HEK293 (cell line): ENCODE results near the gene KRTAP9-7.
"Not testable (repeated sequence)": the region's sequence is repeated elsewhere in the genome, so short reads cannot be mapped to it uniquely, and the experiment has no call there.

Experiments
- CTCF ChIA-PET: fragments of 350-600 bp; formaldehyde crosslinking; extraction: SDS; loops from one replicate; lab custom pipeline; 2021; ENCODE audit warnings: antibody characterized with exemption; lab: Yijun Ruan, JAX
- POLR2A ChIA-PET: fragments of 300-600 bp; formaldehyde crosslinking; extraction: SDS; loops from one replicate; lab custom pipeline; 2020; ENCODE audit warnings: antibody characterized with exemption, inconsistent platforms; lab: Yijun Ruan, JAX
- H3K27ac ChIP-seq: fragments of 200-500 bp; sonication (Bioruptor generic); 2 replicates; pipeline ENCODE4 v1.5.1; 2014; ENCODE audit warnings: low read depth, low read length, control low read depth, inconsistent platforms; ENCODE audit errors: extremely low read depth
- H3K36me3 ChIP-seq, 2 experiments: fragments of 200-500 bp in 1 of 2; sonication (Bioruptor generic) in 1 of 2; 1 replicate in 1 of 2; 2 replicates in 1 of 2; pipeline ENCODE4 v1.5.1; 2014 to 2017; ENCODE audit warnings: inconsistent platforms in 2 of 2, low read length in 2 of 2; ENCODE audit not compliant: control insufficient read depth in 2 of 2, insufficient read depth in 1 of 2
- H3K4me1 ChIP-seq: fragments of 200-500 bp; sonication (Bioruptor generic); 2 replicates; pipeline ENCODE4 v1.5.1; 2014; ENCODE audit warnings: mild to moderate bottlenecking, low read length, inconsistent platforms; ENCODE audit not compliant: control insufficient read depth, insufficient read depth
- H3K4me3 ChIP-seq: 2 replicates; pipeline ENCODE4 v1.5.1; 2011; ENCODE audit warnings: low read depth, mild to moderate bottlenecking, control low read depth, low read length, moderate library complexity
- H3K9me3 ChIP-seq: fragments of 200-500 bp; sonication (Bioruptor generic); 2 replicates; pipeline ENCODE4 v1.5.1; 2014; ENCODE audit warnings: low read depth, low read length, inconsistent platforms; ENCODE audit not compliant: control insufficient read depth, insufficient read depth
- GLI4 ChIP-seq: fragments of 450-650 bp; formaldehyde crosslinking; IDR thresholded peaks from 2 replicates; pipeline ENCODE4 v1.5.1; 2016; ENCODE audit warnings: missing biosample characterization, missing genetic modification characterization
- KLF8 ChIP-seq: fragments of 450-650 bp; formaldehyde crosslinking; IDR thresholded peaks from 2 replicates; pipeline ENCODE4 v1.5.1; 2016; ENCODE audit warnings: missing biosample characterization, missing genetic modification characterization
- PRDM1 ChIP-seq: fragments of 450-650 bp; formaldehyde crosslinking; IDR thresholded peaks from 2 replicates; pipeline ENCODE4; 2016; ENCODE audit warnings: missing biosample characterization, missing genetic modification characterization
- REST ChIP-seq: fragments of 450-650 bp; formaldehyde crosslinking; IDR thresholded peaks from 2 replicates; pipeline ENCODE4 v1.5.1; 2016; ENCODE audit warnings: missing biosample characterization, missing genetic modification characterization
- SCRT1 ChIP-seq: fragments of 450-650 bp; formaldehyde crosslinking; IDR thresholded peaks from 2 replicates; pipeline ENCODE4 v1.5.1; 2016; ENCODE audit warnings: missing biosample characterization, missing genetic modification characterization, borderline replicate concordance
- SCRT2 ChIP-seq: fragments of 450-650 bp; formaldehyde crosslinking; IDR thresholded peaks from 2 replicates; pipeline ENCODE4 v1.5.1; 2016; ENCODE audit warnings: missing biosample characterization, missing genetic modification characterization
- ZIC2 ChIP-seq: fragments of 450-650 bp; formaldehyde crosslinking; IDR thresholded peaks from 2 replicates; pipeline ENCODE4 v1.5.1; 2016; ENCODE audit warnings: missing biosample characterization, missing genetic modification characterization
- ZNF138 ChIP-seq: fragments of 450-650 bp; formaldehyde crosslinking; IDR thresholded peaks from 2 replicates; pipeline ENCODE4 v1.5.1; 2016; ENCODE audit warnings: missing biosample characterization, missing genetic modification characterization, borderline replicate concordance
- ZNF16 ChIP-seq: fragments of 450-650 bp; formaldehyde crosslinking; IDR thresholded peaks from 2 replicates; pipeline ENCODE4 v1.5.1; 2016; ENCODE audit warnings: low read depth, missing biosample characterization, missing genetic modification characterization
- ZNF184 ChIP-seq: fragments of 450-650 bp; IDR thresholded peaks from 2 replicates; pipeline ENCODE4 v1.5.1; 2018; ENCODE audit warnings: missing biosample characterization, mild to moderate bottlenecking, missing genetic modification characterization
- ZNF274 ChIP-seq, 2 experiments: fragments of 200-500 bp in 1 of 2; fragments of 450-650 bp in 1 of 2; sonication (Bioruptor generic) in 1 of 2; formaldehyde crosslinking in 1 of 2; IDR thresholded peaks; 2 replicates each; pipeline versions ENCODE4 v1.5.1 to v1.6.1; 2014 to 2016; ENCODE audit warnings: borderline replicate concordance in 1 of 2, inconsistent platforms in 1 of 2, low read length in 1 of 2, missing biosample characterization in 1 of 2, missing genetic modification characterization in 1 of 2
- ZNF324 ChIP-seq: fragments of 450-650 bp; formaldehyde crosslinking; IDR thresholded peaks from 2 replicates; pipeline ENCODE4 v1.5.1; 2016; ENCODE audit warnings: missing biosample characterization, missing genetic modification characterization
- ZNF350 ChIP-seq: fragments of 450-650 bp; formaldehyde crosslinking; IDR thresholded peaks from 2 replicates; pipeline ENCODE4 v1.5.0; 2017; ENCODE audit warnings: missing biosample characterization, mild to moderate bottlenecking, missing genetic modification characterization
- ZNF366 ChIP-seq: fragments of 450-650 bp; formaldehyde crosslinking; conservative IDR thresholded peaks from 2 replicates; pipeline ENCODE4 v1.5.1; 2016; ENCODE audit warnings: missing biosample characterization, missing genetic modification characterization
- ZNF600 ChIP-seq: fragments of 450-650 bp; formaldehyde crosslinking; IDR thresholded peaks from 2 replicates; pipeline ENCODE4 v1.5.1; 2016; ENCODE audit warnings: missing biosample characterization, missing genetic modification characterization
- ZNF701 ChIP-seq: fragments of 450-650 bp; formaldehyde crosslinking; IDR thresholded peaks from 2 replicates; pipeline ENCODE4 v1.5.1; 2016; ENCODE audit warnings: missing biosample characterization, missing genetic modification characterization
- ZNF707 ChIP-seq: fragments of 450-650 bp; formaldehyde crosslinking; IDR thresholded peaks from 2 replicates; pipeline ENCODE4 v1.5.1; 2016; ENCODE audit warnings: missing biosample characterization, missing genetic modification characterization
- ZSCAN16 ChIP-seq: fragments of 450-650 bp; formaldehyde crosslinking; IDR thresholded peaks from 2 replicates; pipeline ENCODE4 v1.5.1; 2016; ENCODE audit warnings: missing biosample characterization, missing genetic modification characterization
- ZSCAN23 ChIP-seq: fragments of 450-650 bp; formaldehyde crosslinking; IDR thresholded peaks from 2 replicates; pipeline ENCODE4 v1.5.1; 2016; ENCODE audit warnings: missing biosample characterization, missing genetic modification characterization

The KRTAP9-7 gene

DNA sequence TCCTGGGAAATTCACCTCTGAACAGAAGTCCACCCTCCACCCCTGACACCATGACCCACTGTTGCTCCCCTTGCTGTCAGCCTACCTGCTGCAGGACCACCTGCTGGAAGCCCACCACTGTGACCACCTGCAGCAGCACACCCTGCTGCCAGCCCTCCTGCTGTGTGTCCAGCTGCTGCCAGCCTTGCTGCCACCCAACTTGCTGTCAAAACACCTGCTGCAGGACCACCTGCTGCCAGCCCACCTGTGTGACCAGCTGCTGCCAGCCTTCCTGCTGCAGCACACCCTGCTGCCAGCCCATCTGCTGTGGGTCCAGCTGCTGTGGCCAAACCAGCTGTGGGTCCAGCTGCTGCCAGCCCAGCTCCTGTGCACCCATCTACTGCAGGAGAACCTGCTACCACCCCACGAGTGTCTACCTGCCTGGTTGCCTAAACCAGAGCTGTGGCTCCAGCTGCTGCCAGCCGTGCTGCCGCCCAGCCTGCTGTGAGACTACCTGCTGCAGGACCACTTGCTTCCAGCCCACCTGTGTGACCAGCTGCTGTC is at the start of gene KRTAP9-7:
Gene KRTAP9-7, plus strand, starts transcription at position 51 of the 543 bp plus-strand sequence. Its CDS starts 0 bp downstream, at position 51.
- H3K4me1 ChIP-seq, CTCF ChIA-PET, H3K27ac ChIP-seq, H3K9me3 ChIP-seq, H3K4me3 ChIP-seq, H3K36me3 ChIP-seq, POLR2A ChIA-PET: not testable (repeated sequence)
- TF ChIP-seq ZIC2 (tag by site-specific recombination) (peak; percentile 31), SCRT2 (tag by site-specific recombination) (0 out of 2 replicates have a peak, but pooled peaks have one; percentile 20), SCRT1 (tag by site-specific recombination) (peak; percentile 57)

DNA sequence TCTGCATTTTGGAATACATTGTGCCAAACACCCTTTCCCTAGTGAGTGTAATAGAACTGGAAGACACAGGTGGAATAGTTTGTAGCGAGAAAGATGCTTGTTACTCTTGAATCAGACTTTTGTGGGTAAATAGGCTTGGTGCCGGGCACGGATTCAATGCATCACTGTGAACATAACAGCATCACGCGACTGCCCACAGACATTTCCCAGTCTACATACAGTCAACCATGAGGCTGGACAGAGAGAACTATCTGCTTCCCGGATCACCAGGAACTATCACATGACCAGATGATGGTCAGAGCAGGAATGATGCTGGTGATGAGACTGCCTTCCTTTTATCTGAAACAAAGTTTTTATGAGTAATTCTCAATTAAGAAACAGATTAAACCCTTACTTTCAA is 49.4 kb upstream of the KRTAP9-7 start:
- CTCF ChIA-PET = interaction anchor here (0.7 kb wide), 1 partner anchor 444 kb away, joined by 3 read pairs; no protein-coding TSS in a partner anchor

GRCh38 chr17:41226598-41227095 is 48.9 kb upstream of the KRTAP9-7 start, which contains the start of gene KRTAP9-2:
TSS of gene KRTAP9-2 (plus strand) at chr17:41226648. CDS start at chr17:41226655, 7 bp downstream.
- H3K27ac ChIP-seq, CTCF ChIA-PET, H3K36me3 ChIP-seq, H3K9me3 ChIP-seq, H3K4me1 ChIP-seq, H3K4me3 ChIP-seq, POLR2A ChIA-PET: not testable (repeated sequence)
- TF ChIP-seq SCRT1 (tag by site-specific recombination) (0 out of 2 replicates have a peak, but pooled peaks have one; percentile 47), ZIC2 (tag by site-specific recombination) (peak; percentile 43)

More for the DNA sequence above, 49.4 kb upstream of the KRTAP9-7 start:
- POLR2A ChIA-PET = no interaction called here
- H3K9me3 ChIP-seq = no peaks in the 10 kb centered on the region
- no peaks in the 10 kb centered on the region for H3K4me1 ChIP-seq
- no peak for TF ChIP-seq GLI4 (tag by site-specific recombination)
- H3K4me3 ChIP-seq = no peak overlapping the region
- H3K36me3 ChIP-seq = no peaks in the 10 kb centered on the region
- H3K27ac ChIP-seq = no peak overlapping the region

DNA sequence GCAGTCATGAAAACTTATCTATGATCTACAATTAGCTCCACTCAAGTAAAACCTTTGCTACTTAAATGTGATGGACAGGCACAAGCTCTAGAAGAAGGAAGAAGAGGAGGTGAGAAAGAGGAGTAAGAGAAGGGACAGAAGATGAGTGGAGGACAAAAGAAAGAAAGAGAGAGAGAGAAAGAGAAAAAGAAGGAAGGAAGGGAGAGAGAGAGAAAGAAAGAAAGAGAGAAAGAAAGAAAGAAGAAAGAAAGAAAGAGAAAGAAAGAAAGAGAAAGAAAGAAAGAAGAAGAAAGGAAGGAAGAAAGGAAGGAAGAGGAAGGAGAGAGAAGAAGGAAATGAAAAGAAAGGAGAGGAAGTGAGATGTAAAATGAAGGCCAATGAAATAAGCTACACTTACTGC is 45.4 kb upstream of the KRTAP9-7 start:
- no peaks in the 10 kb centered on the region for H3K9me3 ChIP-seq
- no peak overlapping the region for H3K4me3 ChIP-seq
- TF ChIP-seq ZNF707 (tag by site-specific recombination) (no peak), ZSCAN23 (tag by site-specific recombination) (no peak), ZNF366 (tag by site-specific recombination) (peak; percentile 60), REST (tag by site-specific recombination) (no peak), ZNF324 (tag by site-specific recombination) (no peak)
- no peak overlapping the region for H3K27ac ChIP-seq
- H3K4me1 ChIP-seq = no peaks in the 10 kb centered on the region
- CTCF ChIA-PET = interaction anchor here (0.6 to 1.8 kb wide), 2 partner anchors 92 to 228 kb away, joined by 3 to 8 read pairs; no protein-coding TSS in a partner anchor
- no peaks in the 10 kb centered on the region for H3K36me3 ChIP-seq
- POLR2A ChIA-PET = interaction anchor here (0.7 kb wide), 1 partner anchor 571 kb away, joined by 4 read pairs; no protein-coding TSS in a partner anchor

DNA sequence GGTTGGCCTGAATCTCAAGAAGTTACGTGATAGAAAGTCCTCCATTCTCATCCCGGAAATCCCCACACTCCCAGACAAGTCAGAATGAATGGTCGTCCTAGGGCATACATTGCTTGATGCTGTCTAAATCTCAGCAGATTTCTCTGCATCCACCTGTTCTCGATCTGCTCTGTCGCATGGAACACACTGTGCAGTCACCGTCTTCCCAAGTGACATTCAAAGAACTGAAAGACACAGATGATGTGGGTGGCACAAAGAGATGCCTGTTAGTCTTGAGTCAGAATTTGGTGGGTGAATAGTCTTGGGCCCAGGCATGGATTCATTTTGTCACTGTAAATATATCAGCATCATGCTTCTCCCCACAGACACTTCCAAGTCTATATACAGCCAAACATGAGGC is 43.8 kb upstream of the KRTAP9-7 start:
- Histone ChIP-seq H3K36me3 (no peaks in the 10 kb centered on the region), H3K9me3 (no peaks in the 10 kb centered on the region), H3K27ac (no peak overlapping the region), H3K4me3 (no peak overlapping the region), H3K4me1 (no peaks in the 10 kb centered on the region)
- ChIA-PET CTCF (no interaction called here), POLR2A (no interaction called here)
- TF ChIP-seq ZSCAN16 (tag by site-specific recombination) = no peak
- no peak for TF ChIP-seq ZNF138 (tag by site-specific recombination)
- no peak for TF ChIP-seq PRDM1 (tag by site-specific recombination)
- TF ChIP-seq KLF8 = no peak
- no peak for TF ChIP-seq ZNF274 (IDR thresholded peaks at IDR 0.05; ENCODE audit: low read length)
- TF ChIP-seq ZNF274 (tag by site-specific recombination; IDR thresholded peaks at IDR 0.05; ENCODE audit: borderline replicate concordance) = no peak
- TF ChIP-seq ZNF600 = no peak
- TF ChIP-seq ZNF350 (tag by site-specific recombination) = no peak
- TF ChIP-seq ZNF701 (tag by site-specific recombination) = no peak
- no peak for TF ChIP-seq ZNF16 (tag by site-specific recombination)
- no peak for TF ChIP-seq ZNF184 (tag by site-specific recombination)
